K562 (cell line): ENCODE data around the gene DIAPH1. TPM values are rescaled to one million over a fixed set of nuclear protein-coding genes. Genes with fewer than 3 reads are reported as not detected.

Source experiments
- BCOR ChIP-seq: fragments of 450-650 bp; IDR thresholded peaks from 2 replicates; pipeline ENCODE4 v1.6.1; 2016
- HNRNPL ChIP-seq: fragments of 200-400 bp; formaldehyde crosslinking; IDR thresholded peaks from 2 replicates; pipeline ENCODE4 v1.6.1; 2017; ENCODE audit warnings: low read depth, mild to moderate bottlenecking, low read length
- JUNB ChIP-seq: fragments of 450-650 bp; formaldehyde crosslinking; conservative IDR thresholded peaks from 2 replicates; pipeline ENCODE4 v1.4.0; 2020; ENCODE audit warnings: mild to moderate bottlenecking
- LARP7 ChIP-seq: fragments of 450-650 bp; IDR thresholded peaks from 2 replicates; pipeline ENCODE4 v1.6.1; 2016
- MAFF ChIP-seq: IDR thresholded peaks from 2 replicates; pipeline ENCODE4 v1.6.1; 2012; ENCODE audit warnings: low read length, improper control_type of control experiment
- MCM5 ChIP-seq: fragments of 450-650 bp; IDR thresholded peaks from 2 replicates; pipeline ENCODE4 v1.6.1; 2016; ENCODE audit warnings: low read depth
- MEF2D ChIP-seq: conservative IDR thresholded peaks from 2 replicates; pipeline ENCODE4 v1.6.1; 2016; ENCODE audit warnings: low read depth, missing genetic modification characterization, missing compliant biosample characterization
- MYNN ChIP-seq, 2 experiments: sonication (generic); formaldehyde crosslinking in 1 of 2; IDR thresholded peaks; 2 replicates each; pipeline versions ENCODE4 v1.5.0 to v1.6.1; 2016 to 2020; ENCODE audit warnings: antibody characterized with exemption in 1 of 2, missing genetic modification reagents in 1 of 2
- NCOA6 ChIP-seq: fragments of 450-650 bp; IDR thresholded peaks from 2 replicates; pipeline ENCODE4 v1.6.1; 2017; ENCODE audit warnings: mild to moderate bottlenecking
- POLR2H ChIP-seq: IDR thresholded peaks from 2 replicates; pipeline ENCODE4 v1.6.1; 2016; ENCODE audit warnings: missing genetic modification characterization, low read depth, mild to moderate bottlenecking, control low read depth, missing compliant biosample characterization, moderate library complexity
- PYGO2 ChIP-seq: fragments of 450-650 bp; IDR thresholded peaks from 2 replicates; pipeline ENCODE4 v1.6.1; 2016; ENCODE audit warnings: mild to moderate bottlenecking, missing genetic modification characterization, moderate library complexity, missing compliant biosample characterization
- SAFB ChIP-seq: fragments of 200-400 bp; formaldehyde crosslinking; IDR thresholded peaks from 2 replicates; pipeline ENCODE4 v1.6.1; 2017; ENCODE audit warnings: low read depth, low read length, borderline replicate concordance
- SOX6 ChIP-seq: fragments of 450-650 bp; IDR thresholded peaks from 2 replicates; pipeline ENCODE4 v1.6.1; 2014; ENCODE audit warnings: mild to moderate bottlenecking
- TAF9B ChIP-seq: fragments of 450-650 bp; IDR thresholded peaks from 2 replicates; pipeline ENCODE4 v1.6.1; 2018; ENCODE audit warnings: mild to moderate bottlenecking; ENCODE audit not compliant: partially characterized antibody
- TBP ChIP-seq: optimal IDR thresholded peaks from 2 replicates; pipeline ENCODE3; 2011; ENCODE audit warnings: low read depth, low read length, improper control_type of control experiment
- TEAD4 ChIP-seq, 2 experiments: sonication (generic) in 1 of 2; formaldehyde crosslinking in 1 of 2; IDR thresholded peaks; 2 replicates each; pipeline versions ENCODE4 v1.6.1 to v1.8.0; 2012 to 2022; ENCODE audit warnings: borderline replicate concordance in 1 of 2, inconsistent platforms in 1 of 2, low read length in 1 of 2, mild to moderate bottlenecking in 1 of 2, missing genetic modification reagents in 1 of 2
- ZEB2 ChIP-seq: fragments of 450-650 bp; IDR thresholded peaks from 2 replicates; pipeline ENCODE4 v1.6.1; 2016
- ZNF12 ChIP-seq: sonication (generic); formaldehyde crosslinking; IDR thresholded peaks from 2 replicates; pipeline ENCODE4 v1.4.0; 2020; ENCODE audit warnings: mild to moderate bottlenecking, missing genetic modification reagents
- ZNF224 ChIP-seq: sonication (generic); formaldehyde crosslinking; IDR thresholded peaks from 2 replicates; pipeline ENCODE4 v1.8.0; 2022; ENCODE audit warnings: mild to moderate bottlenecking, missing genetic modification reagents
- ZNF274 ChIP-seq: IDR thresholded peaks from 2 replicates; pipeline ENCODE4 v1.6.1; 2011; ENCODE audit warnings: low read depth, mild to moderate bottlenecking, low read length, moderate library complexity, borderline replicate concordance
- ZNF766 ChIP-seq: fragments of 200-800 bp; sonication (Bioruptor generic); conservative IDR thresholded peaks from 2 replicates; pipeline ENCODE4 v1.6.1; 2016; ENCODE audit warnings: missing genetic modification characterization, missing compliant biosample characterization
- polyA plus RNA-seq, 8 experiments: library from polyadenylated mRNA; depleted of rRNA in 4 of 8; stranded (reverse) in 5 of 8; unstranded in 3 of 8; fragments of >200 nt; fragmentation: Nextera tagmentation in 2 of 8; fragmentation: Illumina TruSeq in 1 of 8; extraction: Ambion mirVana in 2 of 8; extraction: Trizol in 1 of 8; gene quantifications; 2 replicates each; pipeline versions ENCODE4 v1.2.1 to v1.2.3, GENCODE V29; 2011 to 2014; ENCODE audit warnings: inconsistent platforms in 1 of 8, missing spikeins in 1 of 8
- total RNA-seq, 7 experiments: library from RNA; depleted of rRNA in 6 of 7; stranded (reverse); fragments of >200 nt in 6 of 7; fragmentation: Illumina TruSeq in 2 of 7; extraction: Trizol in 2 of 7; gene quantifications; 2 replicates each; pipeline versions ENCODE4 v1.2.1 to v1.2.3, GENCODE V29; 2011 to 2021; ENCODE audit warnings: low replicate concordance in 1 of 7
- TF ChIP-seq, protein P1 (sequence below): fragments of 450-650 bp; IDR thresholded peaks from 2 replicates; pipeline ENCODE4 v1.6.1; 2016
- TF ChIP-seq, protein P2 (sequence below): sonication (generic); formaldehyde crosslinking; IDR thresholded peaks from 2 replicates; pipeline ENCODE4 v1.8.1; 2022; ENCODE audit warnings: missing genetic modification reagents
- TF ChIP-seq, protein P3 (sequence below): IDR thresholded peaks from 2 replicates; pipeline ENCODE4 v1.6.1; 2011; ENCODE audit warnings: borderline replicate concordance, low read depth, mild to moderate bottlenecking, moderate library complexity, low read length; ENCODE audit not compliant: insufficient read depth, poor library complexity, severe bottlenecking
- TF ChIP-seq, protein P4 (sequence below): fragments of 250-450 bp; sonication (Bioruptor Pico); IDR thresholded peaks from 2 replicates; pipeline ENCODE4 v1.4.0; 2020; ENCODE audit warnings: mild to moderate bottlenecking

Gene DIAPH1
- total and polyA plus RNA-seq, 9 of the 15 experiments (the other 6 are each of a cell fraction or from before 2014, with no cell fraction given): 60.8 to 328 (median 97.8) TPM

DNA sequence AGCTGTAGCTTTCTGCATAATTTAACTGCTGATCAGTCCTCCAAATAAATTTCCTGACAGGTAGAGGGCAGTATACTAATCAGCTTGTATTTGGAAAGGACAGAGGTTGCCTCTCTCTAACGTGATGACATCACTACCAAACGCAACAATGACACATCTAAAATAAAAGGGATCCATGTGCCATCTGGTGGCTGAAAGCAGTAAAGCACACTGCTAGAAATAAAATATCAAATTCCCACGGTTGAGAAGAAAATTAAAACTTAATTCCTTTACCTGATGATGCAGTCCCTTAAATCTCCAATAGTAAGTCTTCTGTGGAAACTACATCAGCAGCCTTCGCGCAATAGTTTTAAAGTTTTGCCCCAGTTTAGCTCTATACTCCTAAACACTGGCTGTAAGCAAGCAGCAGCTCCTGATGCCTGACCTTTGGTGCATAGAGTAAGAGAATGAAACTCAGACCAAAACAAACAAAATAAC lies 54.5 kb downstream of the DIAPH1 start (continued):
- TF ChIP-seq ZNF224 (CRISPR knock-in tag) (no peak), JUNB (CRISPR knock-in tag) (peak; percentile 56; the same call in 1 of the 2 replicates), POLR2H (tag) (peak; percentile 34; the same call in 1 of the 2 replicates), ZNF12 (CRISPR knock-in tag) (no peak), TAF9B (no peak), SOX6 (peak; percentile 53; the same call in 1 of the 2 replicates), HNRNPL (no peak), TEAD4 (IDR thresholded peaks at IDR 0.05; ENCODE audit: low read length) (peak; percentile 58), TEAD4 (CRISPR knock-in tag; IDR thresholded peaks at IDR 0.05; ENCODE audit: borderline replicate concordance) (no peak), ZNF274 (no peak), NCOA6 (peak; percentile 58; the same call in 1 of the 2 replicates), BCOR (no peak), MEF2D (tag) (no peak), MCM5 (no peak), PYGO2 (no peak), LARP7 (no peak), SAFB (no peak), MAFF (peak; percentile 93), MYNN (IDR thresholded peaks at IDR 0.05) (no peak), MYNN (CRISPR knock-in tag; IDR thresholded peaks at IDR 0.05) (no peak), ZNF766 (CRISPR knock-in tag) (0 out of 2 replicates have a peak, but pooled peaks have one; percentile 29), ZEB2 (no peak), TBP (peak; percentile 58)
- TF ChIP-seq, protein P1, sequence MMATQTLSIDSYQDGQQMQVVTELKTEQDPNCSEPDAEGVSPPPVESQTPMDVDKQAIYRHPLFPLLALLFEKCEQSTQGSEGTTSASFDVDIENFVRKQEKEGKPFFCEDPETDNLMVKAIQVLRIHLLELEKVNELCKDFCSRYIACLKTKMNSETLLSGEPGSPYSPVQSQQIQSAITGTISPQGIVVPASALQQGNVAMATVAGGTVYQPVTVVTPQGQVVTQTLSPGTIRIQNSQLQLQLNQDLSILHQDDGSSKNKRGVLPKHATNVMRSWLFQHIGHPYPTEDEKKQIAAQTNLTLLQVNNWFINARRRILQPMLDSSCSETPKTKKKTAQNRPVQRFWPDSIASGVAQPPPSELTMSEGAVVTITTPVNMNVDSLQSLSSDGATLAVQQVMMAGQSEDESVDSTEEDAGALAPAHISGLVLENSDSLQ: peak; percentile 57; the same call in 1 of the 2 replicates
- TF ChIP-seq, protein P2, sequence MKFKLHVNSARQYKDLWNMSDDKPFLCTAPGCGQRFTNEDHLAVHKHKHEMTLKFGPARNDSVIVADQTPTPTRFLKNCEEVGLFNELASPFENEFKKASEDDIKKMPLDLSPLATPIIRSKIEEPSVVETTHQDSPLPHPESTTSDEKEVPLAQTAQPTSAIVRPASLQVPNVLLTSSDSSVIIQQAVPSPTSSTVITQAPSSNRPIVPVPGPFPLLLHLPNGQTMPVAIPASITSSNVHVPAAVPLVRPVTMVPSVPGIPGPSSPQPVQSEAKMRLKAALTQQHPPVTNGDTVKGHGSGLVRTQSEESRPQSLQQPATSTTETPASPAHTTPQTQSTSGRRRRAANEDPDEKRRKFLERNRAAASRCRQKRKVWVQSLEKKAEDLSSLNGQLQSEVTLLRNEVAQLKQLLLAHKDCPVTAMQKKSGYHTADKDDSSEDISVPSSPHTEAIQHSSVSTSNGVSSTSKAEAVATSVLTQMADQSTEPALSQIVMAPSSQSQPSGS: peak; percentile 85; the same call in 1 of the 2 replicates
- TF ChIP-seq, protein P3, sequence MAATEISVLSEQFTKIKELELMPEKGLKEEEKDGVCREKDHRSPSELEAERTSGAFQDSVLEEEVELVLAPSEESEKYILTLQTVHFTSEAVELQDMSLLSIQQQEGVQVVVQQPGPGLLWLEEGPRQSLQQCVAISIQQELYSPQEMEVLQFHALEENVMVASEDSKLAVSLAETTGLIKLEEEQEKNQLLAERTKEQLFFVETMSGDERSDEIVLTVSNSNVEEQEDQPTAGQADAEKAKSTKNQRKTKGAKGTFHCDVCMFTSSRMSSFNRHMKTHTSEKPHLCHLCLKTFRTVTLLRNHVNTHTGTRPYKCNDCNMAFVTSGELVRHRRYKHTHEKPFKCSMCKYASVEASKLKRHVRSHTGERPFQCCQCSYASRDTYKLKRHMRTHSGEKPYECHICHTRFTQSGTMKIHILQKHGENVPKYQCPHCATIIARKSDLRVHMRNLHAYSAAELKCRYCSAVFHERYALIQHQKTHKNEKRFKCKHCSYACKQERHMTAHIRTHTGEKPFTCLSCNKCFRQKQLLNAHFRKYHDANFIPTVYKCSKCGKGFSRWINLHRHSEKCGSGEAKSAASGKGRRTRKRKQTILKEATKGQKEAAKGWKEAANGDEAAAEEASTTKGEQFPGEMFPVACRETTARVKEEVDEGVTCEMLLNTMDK: peak; percentile 59
- TF ChIP-seq, protein P4, sequence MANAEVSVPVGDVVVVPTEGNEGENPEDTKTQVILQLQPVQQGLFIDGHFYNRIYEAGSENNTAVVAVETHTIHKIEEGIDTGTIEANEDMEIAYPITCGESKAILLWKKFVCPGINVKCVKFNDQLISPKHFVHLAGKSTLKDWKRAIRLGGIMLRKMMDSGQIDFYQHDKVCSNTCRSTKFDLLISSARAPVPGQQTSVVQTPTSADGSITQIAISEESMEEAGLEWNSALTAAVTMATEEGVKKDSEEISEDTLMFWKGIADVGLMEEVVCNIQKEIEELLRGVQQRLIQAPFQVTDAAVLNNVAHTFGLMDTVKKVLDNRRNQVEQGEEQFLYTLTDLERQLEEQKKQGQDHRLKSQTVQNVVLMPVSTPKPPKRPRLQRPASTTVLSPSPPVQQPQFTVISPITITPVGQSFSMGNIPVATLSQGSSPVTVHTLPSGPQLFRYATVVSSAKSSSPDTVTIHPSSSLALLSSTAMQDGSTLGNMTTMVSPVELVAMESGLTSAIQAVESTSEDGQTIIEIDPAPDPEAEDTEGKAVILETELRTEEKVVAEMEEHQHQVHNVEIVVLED: peak; percentile 99
